Activated naive CD4-positive, alpha-beta T cell treated with Interleukin-2 at 50 U/mL for 16 hours (primary cell): ENCODE data around the gene NR5A2.
A peak's percentile ranks its signal among the peaks of the same experiment; 100 is the strongest.

Source experiments
- DNase-seq: peaks from one replicate; pipeline ENCODE4 v3.0.0-alpha.2; 2020

Gene NR5A2

GRCh38 chr1:200130552-200130951 lies 103.0 kb downstream of the NR5A2 start:
- no peak for DNase-seq

- DNase-seq: no peak
Observed at GRCh38 chr1:200131551-200132125, 104.1 kb downstream of the NR5A2 start.

GRCh38 chr1:200133123-200133522 lies 105.6 kb downstream of the NR5A2 start:
- DNase-seq: no peak

- DNase-seq: no peak
Observed at GRCh38 chr1:200134116-200134515, 106.6 kb downstream of the NR5A2 start.

- DNase-seq: no peak
Observed at GRCh38 chr1:200136384-200136783, 108.9 kb downstream of the NR5A2 start.

GRCh38 chr1:200139661-200140250 lies 112.2 kb downstream of the NR5A2 start:
- DNase-seq: no peak

GRCh38 chr1:200143347-200143746 lies 115.8 kb downstream of the NR5A2 start:
- DNase-seq: no peak

- no peak for DNase-seq
Observed at GRCh38 chr1:200146100-200146499, 118.6 kb downstream of the NR5A2 start.

- no peak for DNase-seq
Observed at GRCh38 chr1:200147094-200147493, 119.6 kb downstream of the NR5A2 start.

- no peak for DNase-seq
Observed at GRCh38 chr1:200147742-200148141, 120.2 kb downstream of the NR5A2 start.

GRCh38 chr1:200150006-200150405 lies 122.5 kb downstream of the NR5A2 start:
- DNase-seq: no peak

- DNase-seq: peak; percentile 16
Observed at GRCh38 chr1:200150721-200151120, 123.2 kb downstream of the NR5A2 start.

- DNase-seq: no peak
Observed at GRCh38 chr1:200152336-200152735, 124.8 kb downstream of the NR5A2 start.

GRCh38 chr1:200153277-200154055 lies 126.0 kb downstream of the NR5A2 start:
- DNase-seq: peak; percentile 44

- DNase-seq: peak; percentile 49
Observed at GRCh38 chr1:200154069-200154767, 126.7 kb downstream of the NR5A2 start.

- DNase-seq: no peak
Observed at GRCh38 chr1:200157715-200158114, 130.2 kb downstream of the NR5A2 start.

GRCh38 chr1:200161801-200162200 lies 134.3 kb downstream of the NR5A2 start:
- DNase-seq: no peak

GRCh38 chr1:200162258-200162657 lies 134.7 kb downstream of the NR5A2 start:
- DNase-seq: no peak

GRCh38 chr1:200162877-200163276 lies 135.4 kb downstream of the NR5A2 start:
- DNase-seq: no peak

GRCh38 chr1:200163911-200164310 lies 136.4 kb downstream of the NR5A2 start:
- DNase-seq: no peak

- no peak for DNase-seq
Observed at GRCh38 chr1:200165493-200166220, 138.1 kb downstream of the NR5A2 start.

GRCh38 chr1:200166411-200166810 lies 138.9 kb downstream of the NR5A2 start:
- DNase-seq: no peak

- no peak for DNase-seq
Observed at GRCh38 chr1:200168926-200169325, 141.4 kb downstream of the NR5A2 start.
